GM20431 (cell line): ENCODE data around the gene LINC01488.

ENCODE experiments used
- in situ Hi-C: fragments of 300-500 bp; cut with MseI, MboI; formaldehyde crosslinking; loops from one replicate; pipeline ENCODE4 v1.15.0; 2020; ENCODE audit warnings: low sequenced_read_pairs; ENCODE audit not compliant: unreplicated experiment

Gene LINC01488

DNA sequence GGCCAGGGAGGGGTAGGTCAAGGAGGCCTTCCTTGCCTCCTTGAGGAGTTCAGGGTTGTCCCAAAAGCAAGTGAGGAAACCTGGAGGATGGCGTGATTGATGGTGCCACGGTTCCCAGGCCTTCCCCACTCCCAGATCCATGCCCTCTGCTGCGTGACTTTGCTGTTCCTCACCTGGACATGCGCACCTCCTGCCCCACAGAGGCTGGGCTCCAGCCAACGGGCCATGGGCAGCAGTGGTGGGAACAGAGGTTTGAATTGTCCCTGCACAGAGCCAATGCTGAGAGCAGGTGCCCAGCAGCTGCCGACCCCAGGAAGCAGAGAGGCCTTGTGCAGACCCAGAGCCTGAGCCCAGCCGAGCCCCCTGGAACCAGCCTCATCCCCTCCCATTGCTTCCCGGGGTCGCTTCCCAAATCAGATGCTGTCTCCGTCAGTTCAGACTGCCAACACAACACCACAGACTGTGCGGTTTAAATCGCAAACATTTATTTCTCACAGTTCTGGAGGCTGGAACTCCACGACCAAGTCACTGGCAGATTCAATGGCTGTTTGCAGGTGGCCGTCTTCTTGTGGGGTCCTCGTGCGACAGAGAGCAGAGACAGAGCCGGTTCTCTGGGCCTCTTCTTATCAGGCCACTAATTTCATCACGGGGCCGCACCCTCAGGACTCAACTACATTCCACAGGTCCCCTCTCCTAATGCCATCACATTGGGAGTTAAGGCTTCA lies 6.2 kb upstream of the LINC01488 start:
- in situ Hi-C loops, result no loop called here

GRCh38 chr11:69475866-69476471 lies 5.5 kb upstream of the LINC01488 start:
- in situ Hi-C loops, result no loop called here

DNA sequence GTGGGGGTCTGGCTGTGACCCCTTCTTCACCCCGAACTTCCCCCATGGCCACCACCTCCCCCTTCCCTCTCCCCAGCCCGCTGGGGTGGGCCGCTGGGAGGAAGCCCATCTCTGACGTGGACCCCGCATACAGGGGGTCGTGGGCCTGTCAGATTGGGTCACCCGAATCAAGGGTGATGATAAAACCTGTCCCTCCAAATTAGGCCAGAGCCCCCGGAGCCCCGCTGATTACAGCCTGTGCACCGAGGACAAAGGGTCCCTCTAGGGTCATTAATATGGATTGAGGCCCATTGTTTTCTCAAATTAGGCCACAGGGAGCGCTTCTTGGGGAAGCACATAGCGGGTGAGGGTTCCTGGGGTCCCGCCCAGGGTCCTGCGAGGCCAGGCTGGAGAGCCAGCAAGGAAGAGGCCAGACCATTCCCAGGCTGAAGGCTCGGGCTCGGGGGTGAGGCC lies 4.9 kb upstream of the LINC01488 start:
- in situ Hi-C loops, result no loop called here

- in situ Hi-C loops, result no loop called here
These were observed 4.4 kb upstream of the LINC01488 start for GRCh38 chr11:69477086-69477485.

- in situ Hi-C loops, result no loop called here
These were observed 1.7 kb upstream of the LINC01488 start for GRCh38 chr11:69479591-69480271.

- in situ Hi-C loops, result no loop called here
These were observed 693 bp upstream of the LINC01488 start for GRCh38 chr11:69480547-69481392.

DNA sequence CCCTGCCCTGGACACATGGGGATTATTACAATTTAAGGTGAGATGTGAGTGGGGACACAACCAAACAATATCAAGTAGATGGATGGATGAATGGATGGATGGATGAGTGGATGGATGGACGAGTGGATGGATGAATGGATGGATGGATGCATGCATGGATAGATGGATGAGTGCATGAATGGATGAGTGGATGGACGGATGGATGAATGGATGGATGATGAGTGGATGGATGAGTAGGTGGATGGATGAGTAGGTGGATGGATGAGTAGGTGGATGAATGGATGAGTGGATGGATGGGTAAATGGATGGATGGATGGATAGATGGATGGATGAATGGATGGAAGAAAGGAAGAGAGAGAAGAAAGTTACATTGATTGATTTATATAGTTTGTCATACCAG lies 859 bp downstream of the LINC01488 start:
- in situ Hi-C loops, result no loop called here

GRCh38 chr11:69483170-69483569 lies 1.7 kb downstream of the LINC01488 start:
- in situ Hi-C loops, result no loop called here

DNA sequence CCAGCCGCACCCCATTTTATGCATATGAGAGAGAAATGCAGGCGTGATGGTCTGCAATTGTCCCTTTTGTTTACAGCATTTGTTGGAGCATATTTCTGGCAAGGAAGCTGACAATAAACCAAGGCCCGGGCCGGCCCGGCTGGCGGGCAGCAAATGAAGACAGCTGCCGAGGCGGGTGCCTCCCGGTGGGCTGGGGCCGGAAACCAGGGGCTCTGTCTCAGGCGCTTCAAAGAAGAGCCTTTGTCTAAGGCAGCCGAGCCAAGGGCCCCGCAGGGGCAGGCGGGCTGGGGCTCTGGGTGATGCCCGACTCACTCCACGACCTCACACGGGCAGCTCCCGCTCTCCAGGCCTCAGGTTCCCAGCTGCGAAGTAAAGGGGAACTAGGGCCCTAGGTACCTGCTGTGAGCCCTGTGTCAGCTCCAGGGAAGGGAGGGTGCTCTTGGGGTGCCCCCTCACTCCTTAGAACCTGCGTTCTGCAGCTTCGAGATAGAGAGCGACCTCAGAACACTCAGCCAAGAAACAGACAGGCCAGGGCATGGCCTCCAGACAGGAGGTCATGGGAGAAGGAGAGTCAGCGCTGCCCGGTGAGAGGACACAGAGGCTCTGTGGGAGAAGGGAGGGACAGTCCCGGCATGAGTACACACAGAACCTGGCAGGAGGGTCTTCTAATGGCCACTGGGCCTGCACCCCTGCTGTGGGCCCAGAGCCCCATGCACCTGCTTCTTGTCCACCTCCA lies 2.4 kb downstream of the LINC01488 start:
- in situ Hi-C loops, result no loop called here

GRCh38 chr11:69484427-69485259 lies 3.2 kb downstream of the LINC01488 start:
- in situ Hi-C loops, result no loop called here

GRCh38 chr11:69485337-69486041 lies 4.0 kb downstream of the LINC01488 start:
- in situ Hi-C loops, result no loop called here

DNA sequence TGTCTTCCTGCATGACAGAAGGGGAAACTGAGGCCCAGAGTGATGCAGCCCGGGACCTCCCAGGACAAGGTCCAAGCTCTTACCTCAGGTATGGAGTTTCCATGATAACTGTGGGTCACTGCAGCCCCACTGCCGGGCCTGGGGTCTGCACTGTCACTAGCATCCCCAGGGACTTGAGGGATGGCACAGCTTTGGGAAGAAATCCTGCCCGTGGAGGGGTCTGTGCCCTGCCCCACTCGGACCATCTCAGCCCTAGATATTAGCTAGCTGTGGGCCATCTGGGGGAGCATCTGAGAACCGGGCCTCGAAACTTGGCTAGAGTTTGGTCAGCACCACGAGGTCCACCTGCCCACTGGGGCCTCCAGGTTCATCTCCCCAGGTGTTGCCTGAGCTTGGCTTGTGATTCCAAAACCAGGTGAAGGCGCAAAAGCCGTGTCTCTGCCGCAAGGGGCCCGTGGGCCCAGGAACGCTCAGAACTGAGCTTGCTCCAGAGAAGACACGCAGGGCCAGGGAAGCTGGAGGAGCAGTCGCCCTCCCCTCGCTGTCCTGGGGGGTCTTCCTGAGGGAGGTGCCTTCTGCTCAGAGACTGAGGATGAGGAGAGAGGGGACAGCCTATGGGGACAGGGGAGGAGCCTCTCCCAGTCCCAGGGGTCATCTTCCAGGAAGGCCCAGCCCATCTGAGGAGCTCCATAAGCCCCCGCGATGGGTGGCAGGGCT lies 4.8 kb downstream of the LINC01488 start:
- in situ Hi-C loops, result no loop called here

DNA sequence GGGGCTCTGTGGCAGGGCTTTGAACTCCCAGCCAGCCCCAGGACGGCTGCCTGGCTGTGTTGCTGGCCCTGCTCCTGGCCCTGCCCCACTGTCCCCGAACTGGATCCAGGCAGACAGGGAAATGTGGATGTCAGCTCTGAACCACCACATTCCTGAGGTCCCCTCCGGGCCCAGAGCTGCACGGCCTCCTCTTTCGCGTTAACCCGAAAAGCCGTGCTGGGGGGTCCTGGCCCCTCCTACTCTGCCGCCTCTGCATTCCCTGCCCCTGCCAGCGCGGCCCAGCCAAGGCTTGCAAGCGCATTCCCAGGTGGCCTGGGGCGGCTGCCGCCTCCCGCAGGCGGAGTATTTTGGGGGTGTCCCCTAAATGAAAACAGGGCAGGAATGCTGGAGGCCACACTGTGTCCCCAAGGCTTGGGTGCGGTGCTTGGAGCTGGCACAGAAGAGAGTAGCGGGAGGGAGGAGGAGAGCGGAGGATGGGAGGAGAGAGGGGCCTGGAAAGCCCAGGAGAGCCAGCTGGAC lies 5.4 kb downstream of the LINC01488 start:
- in situ Hi-C loops, result no loop called here

DNA sequence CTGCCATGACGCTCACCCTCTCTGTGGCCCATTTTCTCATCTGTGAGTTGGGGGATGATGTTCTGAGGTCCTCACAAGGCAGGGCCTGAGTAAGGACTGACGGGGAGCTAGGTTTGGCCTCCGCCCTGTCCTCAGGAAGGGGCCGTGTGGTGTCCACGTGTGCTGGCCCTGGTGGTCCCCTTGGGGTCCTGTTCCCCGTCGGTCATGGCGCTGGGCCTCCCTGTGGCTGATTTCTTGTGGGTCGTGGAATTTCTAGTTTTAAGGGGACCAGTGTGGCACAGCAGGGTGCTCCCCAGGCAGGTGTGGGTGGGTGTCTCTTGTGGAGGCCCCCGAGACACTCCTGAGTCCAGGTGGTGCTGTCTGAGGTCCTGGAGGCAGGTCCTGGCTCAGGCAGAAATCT lies 5.9 kb downstream of the LINC01488 start:
- in situ Hi-C loops, result no loop called here

GRCh38 chr11:69487849-69488542 lies 6.5 kb downstream of the LINC01488 start:
- in situ Hi-C loops, result no loop called here

DNA sequence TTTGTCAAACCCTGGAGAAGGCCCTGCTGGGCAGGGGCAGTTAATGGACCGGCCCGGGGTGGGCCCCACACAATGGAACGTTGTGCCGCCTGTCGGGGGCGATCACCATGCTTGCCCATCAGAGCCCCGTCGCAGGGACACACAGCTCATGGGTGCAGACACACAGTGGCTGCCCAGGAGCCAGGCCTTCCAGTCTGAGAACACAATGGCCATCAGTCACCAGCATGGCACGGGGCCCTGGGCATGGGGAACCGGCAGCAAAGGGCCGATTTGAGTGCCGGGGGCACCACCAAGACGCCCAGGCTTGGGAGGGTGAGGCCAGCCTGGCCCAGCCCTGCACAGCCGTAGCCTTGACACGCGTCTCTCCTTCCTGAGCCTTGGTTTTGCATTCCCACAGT lies 7.1 kb downstream of the LINC01488 start:
- in situ Hi-C loops, result no loop called here
